Retina (tissue), 1 donor: Measurements from ENCODE around the gene NEURL3.
"Not testable (repeated sequence)": the region's sequence is repeated elsewhere in the genome, so short reads cannot be mapped to it uniquely, and the experiment has no call there.

Experiments used
- DNase-seq: peaks from one replicate; pipeline ENCODE4 v3.0.0-alpha.2; 2016

NEURL3 gene

DNA sequence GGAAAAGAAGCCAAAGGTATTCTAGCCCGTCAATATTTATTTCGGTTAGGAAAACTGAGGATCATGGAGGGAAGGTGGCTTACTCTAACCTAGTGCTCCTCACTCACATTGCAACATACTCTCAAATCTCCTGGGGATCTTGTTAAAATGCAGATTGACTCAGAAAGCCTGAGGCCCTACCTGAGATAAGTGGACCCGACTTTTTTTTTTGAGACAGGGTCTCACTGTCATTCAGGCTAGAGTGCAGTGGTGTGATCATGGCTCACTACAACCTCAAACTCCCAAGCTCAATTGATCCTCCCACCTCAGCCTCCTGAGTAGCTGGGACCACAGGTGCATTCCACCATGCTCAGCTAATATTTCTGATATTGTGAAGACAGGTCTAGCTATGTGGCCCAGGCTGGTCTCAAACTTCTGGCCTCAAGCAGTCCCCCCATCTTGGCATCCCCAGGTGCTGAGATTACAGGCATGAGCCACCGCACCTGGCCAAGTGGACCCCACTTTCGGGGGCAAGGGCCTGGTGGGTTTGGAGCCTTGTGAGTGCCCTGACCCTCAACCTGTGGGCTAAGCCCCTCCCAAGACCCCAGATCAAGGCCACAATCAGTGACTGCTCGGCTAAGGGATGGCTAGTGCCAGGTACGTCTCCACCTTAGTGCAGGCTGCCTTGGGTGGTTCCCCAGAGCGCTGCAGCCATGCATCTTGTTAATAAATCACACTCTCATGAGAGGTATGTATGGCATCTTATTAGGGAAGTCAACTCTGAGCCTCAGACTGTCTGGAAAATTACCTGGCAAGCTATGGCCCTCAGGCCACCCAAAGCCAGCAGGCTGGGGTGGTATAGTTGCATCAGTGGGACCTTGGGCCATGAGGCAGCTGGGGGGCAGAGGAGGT lies 1.1 kb upstream of the NEURL3 start:
- no peak for DNase-seq

GRCh38 chr2:96503637-96504243 lies 1.4 kb downstream of the NEURL3 start:
- no peak for DNase-seq

DNA sequence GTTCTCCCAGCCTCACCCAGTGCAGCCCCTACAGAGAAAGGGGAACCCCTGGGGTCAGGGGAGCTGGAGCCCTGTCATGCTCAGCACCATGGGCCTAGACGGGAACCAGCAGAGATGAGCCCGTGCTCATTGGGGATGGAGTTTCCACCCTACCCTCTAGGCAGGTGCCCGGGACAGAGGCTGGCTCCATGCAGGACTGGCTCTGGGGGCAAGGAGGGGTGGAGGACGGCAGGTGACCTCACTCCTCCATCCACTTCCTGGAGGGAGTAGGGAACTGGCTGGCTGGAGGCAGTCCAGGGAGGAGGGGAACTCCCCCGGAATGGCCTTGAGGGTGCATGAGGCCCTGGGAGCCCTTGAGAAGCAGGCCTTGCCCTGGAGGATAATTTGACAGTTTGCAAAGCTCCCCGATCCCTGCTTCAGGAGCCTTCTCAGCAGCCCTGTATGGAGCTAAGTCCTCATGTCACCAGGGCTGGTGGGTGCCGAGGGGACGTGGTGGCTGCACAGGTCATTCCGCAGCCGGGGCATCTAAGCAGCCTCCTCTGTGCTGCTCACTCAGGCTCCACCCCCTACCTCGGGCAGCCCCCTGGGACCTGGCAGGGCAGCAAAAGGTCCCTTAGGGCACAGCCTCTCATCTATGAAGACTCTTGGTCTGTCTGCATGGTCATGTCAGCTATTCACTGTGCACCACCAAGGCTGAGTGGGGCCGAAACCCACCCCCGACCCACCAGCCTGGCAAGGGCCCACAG lies 2.1 kb downstream of the NEURL3 start:
- no peak for DNase-seq

- DNase-seq: no peak
These were observed 3.0 kb downstream of the NEURL3 start for GRCh38 chr2:96501886-96502810.

GRCh38 chr2:96501471-96501874 lies 3.7 kb downstream of the NEURL3 start:
- DNase-seq: no peak

- DNase-seq: peak; percentile 47
These were observed 4.6 kb downstream of the NEURL3 start for GRCh38 chr2:96500385-96501066.

GRCh38 chr2:96499061-96499960 lies 5.8 kb downstream of the NEURL3 start:
- no peak for DNase-seq

DNA sequence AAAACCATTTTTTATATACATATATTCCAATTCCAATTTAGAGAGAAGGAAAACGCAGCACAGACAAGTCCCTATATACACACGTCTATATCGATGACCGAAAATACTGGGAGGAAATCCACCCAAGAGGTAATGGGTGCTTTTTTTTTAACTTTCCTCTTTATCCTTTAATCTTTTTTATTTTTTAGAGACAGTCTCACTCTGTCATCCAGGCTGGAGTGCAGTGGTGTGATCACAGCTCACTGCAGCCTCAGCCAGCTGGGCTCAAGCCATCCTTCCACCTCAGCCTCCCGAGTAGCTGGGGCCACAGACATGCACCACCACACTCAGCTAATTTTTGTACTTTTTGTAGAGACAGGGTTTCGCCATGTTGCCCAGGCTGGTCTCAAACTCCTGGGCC lies 6.5 kb downstream of the NEURL3 start:
- DNase-seq: not testable (repeated sequence)

DNA sequence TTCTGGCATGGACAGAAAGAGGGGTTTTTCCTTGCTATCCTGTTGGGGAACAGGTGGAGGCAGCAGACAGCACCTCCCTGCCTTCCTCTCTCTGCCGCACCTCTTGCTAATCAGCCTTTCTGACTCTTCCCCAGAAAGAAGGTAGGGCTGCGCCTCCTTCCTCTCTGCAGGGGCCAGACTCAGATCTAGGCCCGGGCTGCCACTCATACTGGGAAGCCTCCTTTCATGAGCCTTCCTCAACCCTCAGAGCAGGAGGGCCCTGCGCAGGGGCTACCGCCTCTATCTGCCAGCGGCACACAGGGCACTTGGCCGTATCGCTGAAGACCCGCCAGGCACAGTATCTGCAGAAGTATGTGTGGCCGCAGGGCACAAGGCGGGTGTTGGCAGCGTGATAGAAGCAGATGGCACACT lies 7.1 kb downstream of the NEURL3 start:
- DNase-seq: no peak

DNA sequence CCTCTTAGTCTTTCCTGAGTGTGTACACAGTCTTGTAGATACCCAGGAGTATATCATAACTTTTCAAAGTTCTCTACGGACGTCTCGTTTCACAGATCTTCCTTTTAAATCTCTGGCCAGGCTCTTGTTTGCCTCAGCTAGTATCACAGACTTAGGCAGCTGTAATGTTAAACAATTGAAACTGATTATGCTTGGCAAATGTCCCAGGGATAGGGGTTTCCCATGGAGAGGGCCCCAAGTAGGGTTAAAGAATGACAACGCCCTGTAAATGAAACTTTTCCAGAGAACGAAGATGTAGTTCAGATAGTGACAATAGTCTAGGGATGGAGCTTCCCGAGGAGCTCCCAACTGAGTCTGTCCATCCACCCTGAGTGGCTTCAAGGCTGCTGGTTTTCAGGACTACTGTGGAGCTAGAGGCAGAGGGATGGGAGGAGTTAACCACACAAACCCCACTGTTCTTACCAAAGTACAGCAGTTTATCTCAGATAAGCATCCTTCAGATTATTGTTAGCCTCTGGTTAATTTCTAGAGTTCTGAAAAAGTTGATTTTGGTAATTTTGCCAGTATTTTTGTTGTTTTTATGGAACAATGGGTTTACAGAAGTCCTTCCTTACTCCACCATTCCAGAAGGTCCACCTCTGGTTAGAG lies 9.1 kb downstream of the NEURL3 start:
- no peak for DNase-seq

DNA sequence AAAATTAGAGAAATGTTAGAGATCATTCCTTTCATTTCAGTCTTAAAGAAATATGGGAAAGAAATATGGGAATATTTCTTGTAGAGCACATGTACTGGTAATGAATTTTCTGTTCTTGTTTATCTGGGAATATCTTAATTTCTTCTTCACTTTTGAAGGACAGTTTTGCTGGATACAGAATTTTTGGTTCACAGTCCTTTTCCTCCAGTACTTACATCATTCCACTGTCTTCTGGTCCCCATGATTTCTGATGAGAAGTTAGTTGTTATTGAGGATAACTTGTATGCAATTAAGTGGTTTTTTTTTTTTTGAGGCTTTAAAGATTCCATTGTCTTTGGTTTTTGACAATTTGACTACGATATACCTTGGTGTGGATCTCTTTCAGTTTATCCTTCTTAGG lies 11.0 kb downstream of the NEURL3 start:
- no peak for DNase-seq

DNA sequence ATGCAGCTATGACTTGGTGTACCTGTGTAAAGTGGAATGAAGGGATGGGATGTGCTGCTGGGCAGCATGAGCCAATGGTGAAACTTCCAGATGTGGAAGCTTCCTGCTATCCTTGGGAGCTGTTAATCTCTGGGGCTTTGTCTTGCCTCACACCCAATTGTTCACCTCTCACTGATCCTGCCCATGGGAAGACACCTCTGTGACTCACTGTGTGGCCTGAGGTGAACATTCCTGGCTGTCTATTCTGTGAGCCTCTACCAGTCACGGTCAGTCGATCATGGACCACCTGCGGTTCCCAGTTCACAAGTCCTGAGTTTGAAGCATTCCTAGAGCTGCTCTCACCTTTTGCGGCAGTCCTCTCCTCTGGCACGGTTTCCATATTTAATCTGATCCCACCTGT lies 12.1 kb downstream of the NEURL3 start:
- no peak for DNase-seq

DNA sequence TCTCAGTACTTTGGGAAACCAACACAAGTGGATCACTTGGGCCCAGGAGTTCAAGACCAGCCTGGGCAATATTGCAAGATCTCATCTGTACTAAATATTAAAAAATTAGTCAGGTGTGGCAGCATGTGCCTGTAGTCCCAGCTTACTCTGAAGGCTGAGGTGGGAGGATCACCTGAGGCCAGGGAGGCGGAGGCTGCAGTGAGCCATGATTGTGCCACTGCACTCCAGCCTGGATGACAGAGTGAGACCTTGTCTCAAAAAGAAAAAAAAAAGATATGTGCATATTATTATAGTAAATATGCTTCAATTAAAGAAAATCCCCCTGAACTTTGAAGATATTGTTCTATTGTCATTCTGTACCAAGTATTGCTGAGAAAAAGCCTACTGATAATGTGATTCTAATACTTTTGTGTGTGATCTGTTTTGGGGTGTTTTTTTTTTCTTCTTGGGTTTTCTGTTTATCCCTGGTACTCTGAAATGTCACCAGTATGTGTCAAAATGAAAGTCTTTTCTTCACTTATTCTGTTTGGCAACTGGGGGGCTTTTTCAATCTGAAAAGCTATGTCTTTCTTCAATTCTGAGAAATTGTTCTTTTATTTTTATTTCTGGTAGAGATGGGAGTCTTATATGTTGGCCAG lies 13.2 kb downstream of the NEURL3 start:
- no peak for DNase-seq

DNA sequence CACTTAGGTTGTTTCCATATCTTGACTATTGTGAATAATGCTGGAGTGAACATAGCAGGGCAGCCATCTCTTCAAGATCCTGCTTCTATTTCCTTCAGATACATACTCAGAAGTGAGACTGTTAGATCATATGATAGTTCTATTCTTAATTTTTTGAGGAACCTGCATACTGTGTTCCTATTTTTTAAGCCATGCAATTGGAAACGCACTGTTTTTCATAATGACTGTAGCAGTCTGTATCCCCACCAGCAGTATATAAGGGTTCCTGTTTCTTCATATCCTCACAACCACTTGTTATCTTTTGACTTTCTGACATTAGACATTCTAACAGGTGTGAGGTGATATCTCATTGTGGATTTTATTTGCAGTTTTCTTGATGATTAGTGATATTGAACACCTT lies 15.5 kb downstream of the NEURL3 start:
- DNase-seq: no peak

DNA sequence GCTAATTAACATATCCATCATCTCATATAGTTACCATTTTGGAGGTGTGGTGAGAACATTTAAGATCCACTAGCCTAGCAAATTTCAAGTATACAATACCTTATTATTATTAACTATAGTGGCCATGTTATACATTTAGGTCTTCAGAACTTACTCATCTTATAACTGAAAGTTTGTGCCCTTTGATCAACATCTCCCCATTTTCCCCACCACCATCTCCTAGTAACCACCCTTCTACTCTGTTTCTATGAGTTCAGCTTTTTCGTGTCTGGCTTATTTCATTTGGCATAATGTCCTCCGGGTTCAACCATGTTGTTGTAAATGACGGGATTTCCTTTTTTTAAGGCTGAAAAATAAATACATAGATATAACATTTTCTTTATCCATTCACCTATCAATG lies 15.9 kb downstream of the NEURL3 start:
- no peak for DNase-seq

- DNase-seq: no peak
These were observed 18.5 kb downstream of the NEURL3 start for GRCh38 chr2:96486696-96487095.

DNA sequence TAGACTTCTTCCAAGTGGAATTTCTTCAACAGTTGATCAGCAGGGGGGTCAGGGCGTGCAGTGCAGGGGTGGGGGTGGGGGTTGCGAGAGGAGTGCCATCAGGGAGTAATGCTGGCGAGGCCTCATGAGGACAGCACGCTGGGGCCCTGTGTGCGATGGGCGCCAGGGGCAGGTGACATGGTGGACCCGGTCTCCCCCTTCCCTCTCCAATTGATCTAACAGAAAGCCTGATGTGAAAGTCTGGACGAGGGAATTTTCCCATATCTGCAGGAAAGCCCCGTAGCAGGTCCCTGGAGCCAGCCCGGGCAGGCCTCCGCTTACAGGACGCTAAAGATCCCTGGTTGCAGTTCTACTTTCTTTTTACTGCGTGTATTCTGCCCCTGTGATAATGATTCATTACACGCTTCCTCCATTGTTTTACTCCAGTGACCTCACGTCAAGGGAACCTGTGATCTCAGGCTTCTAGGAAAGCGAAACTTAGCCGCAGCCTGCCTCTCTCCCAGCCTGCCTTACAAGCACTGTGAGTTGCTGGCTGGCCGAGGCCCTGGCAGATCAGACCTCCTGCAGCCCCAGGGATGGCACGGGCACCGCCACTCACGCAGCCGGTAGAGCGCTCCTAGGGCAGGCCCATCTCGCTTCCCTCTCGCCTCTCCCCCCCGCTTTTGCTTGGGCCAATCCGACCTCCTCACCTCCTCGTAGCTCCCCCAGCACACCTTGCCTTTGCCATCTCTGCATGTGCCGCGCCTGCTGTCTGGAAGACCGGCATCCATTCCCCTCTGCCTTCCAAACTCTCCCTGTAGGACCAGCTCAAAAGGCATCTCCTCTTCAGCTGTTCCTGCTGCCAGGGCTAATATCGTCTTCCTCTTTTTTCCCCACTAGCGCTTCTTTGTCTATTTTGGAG lies 19.2 kb downstream of the NEURL3 start:
- DNase-seq: peak; percentile 70

DNA sequence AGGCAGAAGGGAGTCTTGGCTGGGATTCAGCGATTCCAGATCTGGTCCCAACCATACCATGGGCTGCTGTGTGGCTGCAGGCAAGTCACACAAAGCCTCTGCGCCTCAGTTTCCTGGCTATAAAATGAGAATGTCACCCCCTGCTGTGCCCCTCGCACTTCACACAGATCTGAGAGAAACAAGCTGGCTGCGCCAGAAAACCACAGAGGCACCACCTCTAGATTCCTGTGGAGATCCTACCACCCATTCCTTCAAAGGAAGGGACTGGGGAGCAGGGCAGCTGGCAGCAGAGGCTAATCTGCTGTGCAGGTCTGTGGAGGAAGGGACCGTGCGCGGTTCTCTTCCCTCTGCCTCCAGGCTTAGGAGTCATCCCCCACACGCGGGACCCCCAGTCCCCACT lies 19.8 kb downstream of the NEURL3 start:
- DNase-seq: no peak

DNA sequence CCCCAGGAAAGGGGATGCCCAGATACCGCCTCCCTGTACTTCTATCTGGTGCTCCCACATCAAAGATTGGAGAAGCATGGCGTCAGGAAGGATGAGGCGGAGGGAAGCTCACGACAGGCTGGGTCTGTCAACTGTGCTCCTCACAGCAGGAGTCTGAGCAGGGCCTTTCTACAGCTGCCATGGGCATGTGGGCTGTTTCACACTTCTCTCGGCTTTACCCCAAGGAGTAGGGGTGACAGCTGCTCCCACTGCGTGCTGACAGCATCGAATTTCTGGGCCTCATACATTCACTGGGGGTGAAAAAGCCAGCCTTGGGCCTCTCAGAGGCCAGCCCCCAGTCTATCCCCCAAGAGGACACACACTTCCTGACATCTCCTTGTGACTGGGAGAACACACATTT lies 21.1 kb downstream of the NEURL3 start:
- no peak for DNase-seq
